ENCODE data around the gene ITGB4. TPM values are rescaled to one million over a fixed set of nuclear protein-coding genes. Genes with fewer than 3 reads are reported as not detected.

The ITGB4 gene
- total RNA-seq, 2 donors from 2014 or later = 252 to 318 TPM

- DNase-seq (no peak), ATAC-seq (no peak)
- intact Hi-C loops (cut with DNase I, micrococcal nuclease) = no loop called here
Measured at GRCh38 chr17:75806822-75807500, 85.7 kb downstream of the ITGB4 start.

Small RNAs within 50 kb of the gene (microRNA-seq; reads per million reads assigned to microRNA genes)
- 2.1 to 5.4 reads per million in 2 donors for gene MIR4738

Other genes with a start within 250 kb of the ITGB4 start
- 10 to 100 TPM; 28.4 to 30.6 TPM for gene CASKIN2, start 205.9 kb upstream of the ITGB4 start, total RNA-seq
- gene TSEN54, start 204.9 kb upstream of the ITGB4 start, total RNA-seq = 10 to 100 TPM; 30.1 to 38.9 TPM
- 100 to 1,000 TPM; 447 to 529 TPM for gene LLGL2, start 195.8 kb upstream of the ITGB4 start, total RNA-seq
- 100 to 1,000 TPM; 575 to 676 TPM for gene MYO15B, start 133.7 kb upstream of the ITGB4 start, total RNA-seq
- 10 to 100 TPM; 15.4 to 28.3 TPM for gene SMIM5, start 88.0 kb upstream of the ITGB4 start, total RNA-seq
- gene RECQL5, start 54.3 kb upstream of the ITGB4 start, total RNA-seq = 10 to 100 TPM; 23.2 to 27.0 TPM
- 10 to 100 TPM; 72.1 to 72.5 TPM for gene SAP30BP, start 54.1 kb upstream of the ITGB4 start, total RNA-seq
- 10 to 100 TPM; 14.1 to 16.9 TPM for gene GALK1, start 43.7 kb downstream of the ITGB4 start, total RNA-seq
- gene UNK, start 63.3 kb downstream of the ITGB4 start, total RNA-seq = 10 to 100 TPM; 18.3 to 21.8 TPM
- gene UNC13D, start 122.9 kb downstream of the ITGB4 start, total RNA-seq = 10 to 100 TPM; 20.5 to 31.0 TPM
- gene WBP2, start 133.9 kb downstream of the ITGB4 start, total RNA-seq = 100 to 1,000 TPM in 1 of 2 donors, 10 to 100 TPM in 1; 96.5 to 105 TPM
- gene TRIM47, start 157.1 kb downstream of the ITGB4 start, total RNA-seq = 10 to 100 TPM; 44.8 to 61.8 TPM
- gene TRIM65, start 175.5 kb downstream of the ITGB4 start, total RNA-seq = 10 to 100 TPM; 15.0 to 18.7 TPM
- 100 to 1,000 TPM in 1 of 2 donors, 10 to 100 TPM in 1; 84.2 to 111 TPM for gene MRPL38, start 183.4 kb downstream of the ITGB4 start, total RNA-seq
- 1 to 10 TPM; 5.2 to 5.5 TPM for gene FBF1, start 219.6 kb downstream of the ITGB4 start, total RNA-seq